Measurements from ENCODE around the gene CAPSL. TPM values are rescaled to one million over a fixed set of nuclear protein-coding genes. Genes with fewer than 3 reads are reported as not detected.

The CAPSL gene
- total and polyA plus RNA-seq, 2 of the 8 experiments (the other 6 are each of a cell fraction or from before 2014, with no cell fraction given): not detected

DNA sequence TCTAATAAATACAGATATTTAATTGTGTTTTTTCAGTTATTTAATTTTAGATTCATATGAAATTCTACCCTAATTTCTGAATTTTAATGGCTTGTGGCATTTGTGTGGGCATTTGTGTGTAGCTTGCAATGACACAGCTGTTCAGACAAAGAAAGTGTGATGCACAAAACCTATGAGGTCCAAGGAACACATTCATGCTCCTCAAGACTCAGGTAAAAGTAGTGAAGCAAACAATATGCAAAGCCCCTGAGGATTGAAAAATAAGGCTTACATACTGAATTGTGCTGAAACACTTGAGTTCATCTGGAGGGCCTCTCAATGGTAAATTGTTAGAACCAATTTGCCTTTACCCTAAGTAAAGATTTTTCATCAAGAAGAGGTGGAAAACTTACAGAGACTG lies 53.6 kb downstream of the CAPSL start:
- DNase-seq (ENCODE audit: low read depth in 1 of 2, low spot score in 2 of 2): no peak
- Histone ChIP-seq H3K23ac (ENCODE audit: insufficient read length) (no peak overlapping the region), H3K27me3 (replicated peaks in 1 of 4; ENCODE audit: control insufficient read depth in 3 of 4, extremely low read depth in 1 of 4, insufficient read depth in 3 of 4, low read length in 3 of 4) (no peaks in the 10 kb centered on the region), H2BK20ac (ENCODE audit: low read length) (no peak overlapping the region), H3K36me3 (ENCODE audit: control insufficient read depth in 2 of 4, insufficient read depth in 4 of 4, low read length in 3 of 4) (no peaks in the 10 kb centered on the region), H3K79me2 (ENCODE audit: control insufficient read depth in 1 of 2, insufficient read depth in 2 of 2, low read length in 2 of 2) (no peaks in the 10 kb centered on the region), H3K4me3 (ENCODE audit: extremely low read depth in 1 of 4, insufficient read depth in 2 of 4, low read depth in 3 of 4, low read length in 4 of 4) (no peak overlapping the region), H2BK12ac (ENCODE audit: low read depth, low read length) (no peak overlapping the region), H3K4me2 (ENCODE audit: insufficient read depth in 1 of 2, low read depth in 2 of 2, low read length in 2 of 2) (no peak overlapping the region), H3K9ac (replicated peaks in 1 of 4; ENCODE audit: extremely low read depth in 1 of 4, low read depth in 3 of 4, low read length in 3 of 4) (no peak overlapping the region), H3K9me3 (ENCODE audit: insufficient read depth in 2 of 2, low read depth in 1 of 2, low read length in 1 of 2) (no peaks in the 10 kb centered on the region), H3K4me1 (replicated peaks in 1 of 4; ENCODE audit: control insufficient read depth in 3 of 4, insufficient read depth in 4 of 4, low read length in 3 of 4) (peaks cover 0 to 2% (median 0%) of the 10 kb centered on the region in 4 experiments; a peak in 1 of 7 replicates), H3K56ac (replicated peaks; ENCODE audit: insufficient read length, low read depth, low read length) (no peak overlapping the region), H3K18ac (ENCODE audit: extremely low read depth, low read length) (no peak overlapping the region), H4K5ac (ENCODE audit: insufficient read length, low read depth, low read length) (no peak overlapping the region), H3K14ac (ENCODE audit: insufficient read length) (no peak overlapping the region), H4K8ac (ENCODE audit: extremely low read depth, insufficient read depth, low read length) (no peak overlapping the region), H2BK5ac (ENCODE audit: low read depth, low read length) (no peak overlapping the region), H2AFZ (ENCODE audit: low read length) (no peak overlapping the region), H3K4ac (replicated peaks; ENCODE audit: insufficient read length, low read depth, low read length) (no peak overlapping the region), H2BK15ac (ENCODE audit: low read length) (no peak overlapping the region), H2AK5ac (ENCODE audit: low read depth, low read length) (no peak overlapping the region), H3K23me2 (ENCODE audit: low read depth, low read length) (no peaks in the 10 kb centered on the region), H3K27ac (ENCODE audit: low read depth, low read length) (no peak overlapping the region), H4K91ac (replicated peaks; ENCODE audit: insufficient read length, low read length) (no peak overlapping the region), H3K79me1 (ENCODE audit: low read depth, low read length) (no peaks in the 10 kb centered on the region), H4K20me1 (replicated peaks in 1 of 2; ENCODE audit: control insufficient read depth in 1 of 2, insufficient read depth in 2 of 2, low read length in 2 of 2) (no peaks in the 10 kb centered on the region), H2BK120ac (replicated peaks; ENCODE audit: low read depth, low read length) (no peak overlapping the region)
- FAIRE-seq: no peak
- ChIA-PET POLR2A (ENCODE audit: partially characterized antibody) (no interaction called here), CTCF (ENCODE audit: partially characterized antibody) (no interaction called here)
- TF ChIP-seq CHD7 (IDR thresholded peaks at IDR 0.05; ENCODE audit: insufficient replicate concordance, low read length): no peak
- TF ChIP-seq ASH2L (IDR thresholded peaks at IDR 0.05; ENCODE audit: low read length): no peak
